HG03175 (cell line): ENCODE data around the gene MFSD2A.
"Not testable (repeated sequence)": the region's sequence is repeated elsewhere in the genome, so short reads cannot be mapped to it uniquely, and the experiment has no call there.

Source experiments
- ATAC-seq: cut with Tn5 transposase; IDR thresholded peaks from one replicate; pipeline ENCODE4 v1.9.1; 2021; ENCODE audit warnings: mild to moderate bottlenecking, moderate library complexity; ENCODE audit not compliant: unreplicated experiment

The MFSD2A gene

DNA sequence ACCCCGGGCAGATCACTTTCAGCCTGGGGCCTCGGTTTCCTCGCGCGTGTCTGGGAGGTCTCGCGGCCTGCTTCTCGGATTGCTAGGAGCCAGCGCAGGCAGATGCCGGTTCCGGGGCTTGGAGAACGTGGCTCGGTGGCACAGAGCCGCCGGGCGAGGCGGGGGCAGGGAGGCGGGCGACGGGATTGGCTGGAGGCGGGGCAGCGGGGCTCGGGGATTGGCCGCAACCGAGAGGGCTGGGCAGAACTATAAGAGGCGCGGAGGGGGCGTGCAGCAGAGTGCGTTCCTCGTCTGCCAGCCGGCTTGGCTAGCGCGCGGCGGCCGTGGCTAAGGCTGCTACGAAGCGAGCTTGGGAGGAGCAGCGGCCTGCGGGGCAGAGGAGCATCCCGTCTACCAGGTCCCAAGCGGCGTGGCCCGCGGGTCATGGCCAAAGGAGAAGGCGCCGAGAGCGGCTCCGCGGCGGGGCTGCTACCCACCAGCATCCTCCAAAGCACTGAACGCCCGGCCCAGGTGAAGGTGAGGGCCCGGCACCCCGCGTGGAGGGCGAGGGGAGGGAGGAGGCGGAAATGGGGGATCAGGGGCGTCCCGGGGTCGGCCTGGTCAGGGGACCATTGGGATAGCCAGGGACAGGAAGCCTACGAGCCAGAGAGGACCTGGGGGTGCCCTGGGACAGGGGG is at the start of gene MFSD2A:
Gene MFSD2A (plus strand): TSS at position 276 of the 677 bp plus-strand sequence. CDS start 148 bp downstream, at position 424.
- peak; percentile 81 for ATAC-seq

DNA sequence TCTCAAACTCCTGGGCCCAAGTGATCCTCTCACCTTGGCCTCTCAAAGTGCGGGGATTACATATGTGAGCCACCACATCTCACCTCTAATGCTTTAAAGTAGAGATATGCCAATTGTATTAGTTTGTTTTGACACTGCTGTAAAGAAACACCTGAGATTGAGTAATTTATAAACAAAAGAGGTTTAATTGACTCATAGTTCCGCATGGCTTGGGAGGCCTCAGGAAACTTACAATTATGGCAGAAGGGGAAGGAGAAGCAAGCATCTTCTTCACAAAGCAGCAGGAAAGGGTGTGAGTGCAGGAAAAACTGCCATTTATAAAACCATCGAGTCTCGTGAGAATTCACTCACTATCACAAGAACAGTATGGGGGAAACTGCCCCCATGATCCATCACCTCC is 49.8 kb upstream of the MFSD2A start:
- no peak for ATAC-seq

DNA sequence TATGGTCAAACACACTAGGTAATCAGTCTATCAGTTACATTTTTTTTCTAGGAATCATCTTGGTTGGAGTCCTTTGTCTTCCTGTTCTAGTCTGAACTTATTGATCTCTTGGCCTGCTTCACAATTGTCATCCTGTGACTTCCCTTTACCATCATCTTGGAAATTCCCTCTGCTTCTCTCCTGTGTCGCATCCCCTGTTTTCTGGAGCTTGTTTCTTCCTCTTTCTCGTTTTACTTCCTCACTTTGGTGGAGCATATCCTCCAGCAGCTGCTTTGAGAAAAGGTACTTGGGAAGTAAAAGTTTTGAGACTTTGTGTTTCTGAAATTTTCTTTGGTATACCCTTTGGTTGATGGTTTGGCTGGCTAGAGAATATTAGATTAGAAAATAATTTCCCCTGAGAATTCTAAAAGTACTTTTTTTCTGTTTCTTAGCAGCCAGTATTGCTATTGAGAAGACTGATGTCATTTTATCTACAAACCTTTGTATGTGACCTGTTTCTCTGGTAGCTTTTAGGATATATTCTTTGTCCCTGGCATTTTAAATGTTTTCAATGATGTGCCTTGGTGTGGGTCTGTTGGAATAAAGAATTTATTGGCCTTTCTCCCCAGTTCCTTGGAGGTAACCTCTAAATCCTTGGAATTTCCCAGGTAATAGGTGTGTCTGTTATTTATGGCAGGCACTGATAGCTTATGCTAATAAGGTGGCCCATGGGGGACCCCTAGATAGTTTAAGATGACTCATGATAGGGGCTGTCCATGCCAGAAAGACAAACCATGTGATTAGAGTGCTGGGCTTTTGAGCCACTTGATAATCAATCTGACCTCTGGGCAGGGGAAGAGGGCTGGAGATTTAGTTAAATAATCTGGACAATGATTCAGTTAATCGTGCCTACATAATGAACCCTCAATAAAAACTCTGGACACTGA is 47.2 kb upstream of the MFSD2A start:
- no peak for ATAC-seq

DNA sequence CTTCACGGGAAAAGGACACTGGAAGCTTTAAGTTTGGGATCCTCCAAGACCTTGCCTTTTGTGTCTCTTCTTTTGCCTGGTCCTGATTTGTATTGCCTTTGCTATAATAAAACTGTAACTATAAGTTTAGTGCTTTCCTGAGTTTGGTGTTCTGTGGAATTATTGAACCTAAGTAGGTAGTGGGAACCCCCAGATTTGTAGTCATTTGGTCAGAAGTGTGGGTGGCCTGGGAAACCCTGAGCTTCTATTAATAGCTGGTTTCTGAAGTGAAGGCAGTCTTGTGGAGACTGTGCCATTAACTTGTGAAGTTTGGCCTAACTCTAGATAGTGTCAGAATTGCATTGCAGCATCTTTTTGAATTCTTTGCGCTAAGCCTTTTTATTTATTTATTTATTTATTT is 46.4 kb upstream of the MFSD2A start:
- no peak for ATAC-seq

DNA sequence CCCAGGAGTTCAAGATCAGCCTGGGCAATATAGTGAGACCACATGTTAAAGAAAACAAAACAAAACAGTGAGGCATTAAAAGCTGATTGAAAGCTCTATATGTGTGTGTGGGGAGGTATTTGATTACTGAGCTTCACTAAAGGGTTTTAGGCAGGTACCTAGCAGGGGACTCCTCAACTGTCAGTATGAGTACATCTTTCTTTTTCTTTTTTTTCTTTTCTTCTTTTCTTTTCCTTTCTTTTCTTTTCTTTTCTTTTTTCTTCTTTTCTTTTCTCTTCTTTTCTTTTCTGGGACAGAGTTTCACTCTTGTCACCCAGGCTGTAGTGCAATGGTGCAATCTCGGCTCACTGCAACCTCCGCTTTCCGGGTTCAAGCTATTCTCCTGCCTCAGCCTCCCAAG is 44.7 kb upstream of the MFSD2A start:
- ATAC-seq = no peak

DNA sequence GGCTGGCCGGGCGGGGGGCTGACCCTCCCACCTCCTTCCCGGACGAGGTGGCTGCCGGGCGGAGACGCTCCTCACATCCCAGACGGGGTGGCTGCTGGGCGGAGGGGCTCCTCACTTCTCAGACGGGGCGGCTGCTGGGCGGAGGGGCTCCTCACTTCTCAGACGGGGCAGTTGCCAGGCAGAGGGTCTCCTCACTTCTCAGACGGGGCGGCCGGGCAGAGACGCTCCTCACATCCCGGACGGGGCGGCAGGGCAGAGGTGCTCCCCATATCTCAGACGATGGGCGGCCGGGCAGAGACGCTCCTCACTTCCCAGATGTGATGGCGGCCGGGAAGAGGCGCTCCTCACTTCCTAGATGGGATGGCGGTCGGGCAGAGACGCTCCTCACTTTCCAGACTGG is 41.8 kb upstream of the MFSD2A start:
- not testable (repeated sequence) for ATAC-seq

DNA sequence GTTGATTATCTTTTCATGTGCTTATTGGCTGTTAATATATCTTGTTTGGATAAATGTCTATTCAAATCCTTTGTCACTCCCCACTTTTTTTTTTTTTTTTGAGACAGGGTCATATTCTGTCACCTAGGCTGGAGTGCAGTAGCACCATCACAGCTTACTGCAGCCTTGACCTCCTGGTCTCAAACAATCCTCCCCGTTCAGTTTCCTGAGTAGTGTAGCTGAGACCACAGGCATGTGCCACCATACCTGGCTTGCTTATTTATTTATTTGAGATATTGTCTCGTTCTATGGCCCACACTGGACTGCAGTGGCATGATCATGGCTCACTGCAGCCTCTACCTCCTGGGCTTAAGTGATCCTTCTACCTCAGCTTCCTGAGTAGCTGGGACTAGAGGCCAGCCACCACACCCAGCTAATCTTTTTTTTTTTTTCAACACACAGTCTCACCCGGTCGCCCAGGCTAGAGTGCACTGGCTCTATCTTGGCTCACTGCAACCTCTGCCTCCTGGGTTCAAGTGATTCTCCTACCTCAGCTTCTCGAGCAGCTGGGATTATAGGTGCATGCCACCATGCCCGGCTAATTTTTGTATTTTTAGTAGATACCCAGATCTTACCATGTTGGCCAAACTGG is 39.3 kb upstream of the MFSD2A start:
- no peak for ATAC-seq

DNA sequence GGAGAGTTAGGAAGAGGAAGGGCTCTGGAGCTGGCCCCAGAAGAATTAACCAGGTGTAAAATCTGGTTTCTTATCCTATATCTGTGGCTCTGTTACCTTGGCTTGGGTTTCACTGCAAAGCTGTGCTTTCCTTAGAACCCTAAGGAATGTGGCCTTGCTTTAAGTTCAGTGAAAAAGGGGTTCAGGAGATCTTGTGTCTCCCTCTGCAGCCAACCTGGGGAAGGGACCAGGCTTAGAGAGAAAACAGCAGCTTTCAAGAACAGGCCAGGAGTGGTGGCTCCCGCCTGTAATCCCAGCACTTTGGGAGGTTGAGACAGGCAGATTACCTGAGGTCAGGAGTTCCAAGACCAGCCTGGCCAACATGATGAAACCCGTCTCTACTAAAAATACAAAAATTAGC is 37.1 kb upstream of the MFSD2A start:
- no peak for ATAC-seq

DNA sequence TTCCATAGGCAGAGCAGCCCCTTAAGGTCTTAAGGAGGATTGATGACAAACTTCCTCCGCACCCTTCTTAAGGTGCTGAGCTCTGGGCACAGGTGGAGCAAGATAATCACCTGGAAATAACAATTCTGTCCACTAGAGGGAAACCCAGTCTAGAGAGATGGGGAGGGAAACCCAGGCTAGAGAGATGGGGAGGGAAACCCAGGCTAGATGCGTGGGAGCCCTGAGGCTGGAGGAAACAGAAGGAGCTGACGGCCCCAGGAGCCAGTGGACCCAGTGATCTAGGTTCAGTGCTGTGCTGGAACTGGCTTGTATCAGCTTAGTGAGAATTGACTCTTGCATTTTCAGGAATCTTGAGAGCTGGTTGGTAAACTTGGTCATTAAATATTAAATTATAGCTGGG is 35.4 kb upstream of the MFSD2A start:
- peak; percentile 46 for ATAC-seq

DNA sequence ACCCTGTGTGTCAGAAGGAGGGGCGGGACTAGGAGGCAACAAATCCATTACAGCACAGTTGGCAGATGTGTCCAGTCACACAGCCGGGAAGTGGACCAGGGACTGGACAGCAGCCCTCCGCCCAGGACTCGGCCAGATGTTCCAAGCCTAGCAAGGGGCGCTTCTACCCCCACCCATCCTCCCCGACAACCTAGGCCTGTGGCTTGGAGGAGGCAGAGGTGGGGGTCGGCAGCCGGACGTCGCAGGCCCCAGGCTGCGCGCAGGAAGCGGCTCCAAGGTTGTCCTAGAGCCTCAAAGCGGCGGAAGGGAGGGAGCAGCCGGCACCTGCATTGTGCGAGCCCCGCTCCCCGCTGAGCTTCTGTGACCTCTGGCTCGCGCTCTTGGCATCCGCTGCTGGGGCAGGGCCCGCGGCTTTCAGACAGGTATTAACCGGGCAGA is 32.7 kb upstream of the MFSD2A start:
- ATAC-seq = no peak

DNA sequence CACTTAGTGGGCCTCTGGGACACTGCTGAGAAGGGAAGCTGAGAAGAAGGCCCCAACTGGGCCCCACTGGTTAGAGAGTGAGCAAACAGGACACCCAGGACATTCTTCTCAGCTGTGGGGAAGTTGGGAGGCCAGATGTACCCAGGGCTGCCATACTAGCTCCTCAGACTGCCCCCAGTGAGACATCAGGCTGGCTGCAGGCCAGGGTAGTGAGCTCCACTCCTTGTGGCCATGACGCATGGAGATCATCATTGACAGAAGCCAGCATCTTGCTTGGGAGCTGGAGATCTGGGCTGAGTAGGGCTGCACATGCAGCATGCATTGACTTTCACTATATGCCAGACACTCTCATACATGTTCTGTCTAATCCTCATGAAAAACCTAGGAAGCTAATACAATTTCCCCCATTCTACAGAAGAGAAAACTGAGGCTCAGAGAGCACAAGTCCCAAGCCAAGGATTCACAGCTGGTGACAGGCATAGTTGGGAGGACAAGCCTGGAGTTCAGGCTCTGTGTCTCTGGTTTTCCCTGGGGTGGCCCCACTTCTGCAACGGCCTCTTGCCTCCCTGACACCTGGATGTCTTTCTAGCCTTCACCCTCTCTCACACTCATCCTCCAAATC is 29.1 kb upstream of the MFSD2A start:
- ATAC-seq = no peak

DNA sequence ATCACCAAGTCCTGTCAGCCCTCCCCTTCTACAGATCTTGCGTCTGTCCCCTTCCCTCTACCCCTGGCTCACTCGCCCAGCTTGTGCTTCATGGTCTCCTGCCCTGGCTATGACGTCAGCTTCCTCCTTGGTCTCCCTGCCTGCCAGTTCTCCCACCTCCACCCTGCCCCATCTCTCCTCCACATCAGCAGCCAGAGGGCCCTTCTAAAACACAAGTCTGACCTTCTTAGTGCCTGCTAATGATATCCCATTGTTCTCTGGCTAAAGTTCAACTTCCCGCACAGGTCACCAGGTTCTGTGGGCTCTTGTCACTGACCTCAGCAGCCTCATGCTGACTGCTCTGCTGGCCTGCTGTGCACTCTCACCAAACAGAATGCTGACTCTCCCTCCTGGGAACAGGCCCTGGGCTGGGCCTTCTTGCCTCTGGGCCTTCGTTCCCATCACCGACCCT is 28.6 kb upstream of the MFSD2A start:
- no peak for ATAC-seq

DNA sequence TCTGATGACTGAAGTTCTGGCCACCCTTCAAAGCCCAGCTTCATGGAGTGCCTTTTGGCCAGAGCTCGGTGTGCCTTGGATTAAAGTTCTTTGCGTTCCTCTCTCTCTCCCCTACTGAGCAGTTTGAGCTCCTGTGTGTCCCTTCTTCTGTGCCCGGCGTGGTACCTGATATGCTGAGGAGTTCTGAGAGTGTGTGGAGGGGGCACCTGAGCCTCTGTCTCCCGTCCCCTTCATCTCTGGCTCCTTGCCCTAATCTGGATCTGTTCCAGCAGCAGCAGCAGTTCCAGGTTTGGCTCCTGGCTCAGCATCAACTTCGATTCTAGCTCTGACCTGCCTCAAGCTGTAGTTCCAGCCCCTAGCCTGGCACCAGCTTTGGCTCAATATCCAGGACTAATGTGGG is 28.1 kb upstream of the MFSD2A start:
- ATAC-seq = no peak

DNA sequence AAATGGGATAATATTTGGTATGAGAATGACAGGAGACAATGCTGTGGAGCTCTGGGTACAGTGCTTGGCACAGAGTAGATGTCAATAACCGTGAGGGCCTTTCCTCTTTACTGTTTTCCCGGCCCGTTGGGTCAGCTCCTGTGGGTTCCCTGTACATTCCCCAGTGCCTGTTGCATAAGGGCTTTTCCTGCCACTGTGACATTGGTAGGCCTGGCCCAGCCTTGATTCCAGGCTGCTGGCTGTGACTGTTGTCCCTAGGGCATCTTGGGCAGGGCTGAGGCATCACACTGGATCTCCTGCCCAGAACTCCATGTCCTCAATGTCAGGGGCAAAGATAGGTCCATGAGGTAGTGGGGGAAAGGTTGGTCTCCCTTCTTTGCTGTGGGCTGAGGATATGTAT is 27.4 kb upstream of the MFSD2A start:
- ATAC-seq = no peak

DNA sequence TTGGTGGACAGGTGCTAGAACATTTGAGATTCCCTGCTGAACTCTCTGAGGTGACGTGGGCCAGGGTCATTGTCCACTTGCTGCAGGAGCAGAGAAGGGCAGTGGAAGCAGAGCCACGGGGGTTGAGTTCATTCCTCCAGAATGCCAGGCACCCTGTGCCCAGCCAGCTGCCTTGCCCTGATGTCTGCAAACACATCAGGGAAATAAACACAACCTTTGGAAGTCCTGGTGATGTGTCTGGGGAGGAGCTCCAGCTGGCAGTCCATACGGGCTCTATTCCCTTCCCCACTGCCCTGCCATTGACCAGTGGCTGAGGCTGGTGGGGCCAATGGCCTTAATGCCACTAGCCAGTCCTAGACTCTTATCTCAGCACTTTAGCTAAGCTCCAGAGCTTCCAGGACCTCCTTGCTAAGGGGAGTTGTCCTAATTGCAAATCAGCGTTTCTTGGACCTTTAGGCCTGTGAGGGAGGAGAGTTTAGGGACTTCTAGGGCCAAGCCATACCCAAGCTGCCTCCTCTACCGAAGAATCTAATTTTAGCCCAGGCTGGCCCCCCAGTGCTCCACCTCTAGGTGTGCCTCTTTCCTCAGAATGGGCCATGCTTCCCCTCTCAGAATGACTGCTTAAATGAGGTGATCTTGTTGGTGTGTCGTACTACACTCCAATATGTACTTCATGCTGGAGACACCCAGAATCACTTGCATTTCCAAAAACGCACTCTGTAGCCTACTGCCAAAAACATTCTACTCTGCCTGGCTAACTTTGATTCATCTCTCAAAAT is 25.9 kb upstream of the MFSD2A start:
- no peak for ATAC-seq

DNA sequence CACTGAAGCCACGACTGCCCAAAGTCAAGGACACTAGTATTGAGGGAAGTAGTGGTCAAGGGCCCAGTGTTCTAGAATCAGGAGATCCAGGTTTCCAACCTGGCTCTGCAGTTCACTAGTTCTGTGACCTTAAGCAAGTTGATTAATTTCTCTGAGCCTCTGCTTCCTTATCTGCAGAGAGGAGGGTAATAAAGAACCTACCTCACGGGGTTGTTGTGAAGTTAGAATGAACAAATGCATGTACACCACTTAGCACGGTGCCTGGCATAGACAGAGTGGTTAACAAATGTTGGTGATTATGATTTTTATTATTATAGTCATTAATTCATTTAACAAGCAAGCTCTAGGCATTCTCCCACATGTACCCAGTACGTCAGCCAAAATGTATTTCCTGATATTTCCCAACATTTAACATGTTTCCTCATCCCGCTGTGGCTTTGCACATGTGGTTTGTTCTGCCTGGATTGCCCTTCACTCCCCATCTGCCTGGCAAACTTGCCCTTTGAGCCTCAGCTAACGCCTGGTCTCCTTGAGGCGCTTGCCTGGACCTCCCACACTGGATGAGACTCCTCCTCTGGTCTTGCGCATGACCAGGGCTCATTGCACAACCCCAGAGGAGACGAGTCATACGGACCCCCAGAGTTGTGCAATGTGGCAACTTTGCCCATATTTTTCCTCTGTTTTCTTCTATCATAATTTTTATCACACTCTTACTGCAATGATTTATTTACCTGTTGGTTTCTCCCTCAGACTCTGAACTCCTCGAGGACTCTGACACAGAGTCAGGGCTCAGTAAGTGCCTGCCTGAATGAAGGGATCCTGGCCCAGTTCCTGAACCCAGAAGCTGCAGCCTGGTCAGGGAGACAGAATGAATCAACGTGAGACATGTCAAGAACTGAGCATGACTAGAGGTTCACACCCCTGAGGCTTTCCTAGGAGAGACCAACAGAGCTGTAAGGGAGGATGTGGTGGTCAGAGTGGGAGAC is 20.7 kb upstream of the MFSD2A start:
- ATAC-seq = no peak

DNA sequence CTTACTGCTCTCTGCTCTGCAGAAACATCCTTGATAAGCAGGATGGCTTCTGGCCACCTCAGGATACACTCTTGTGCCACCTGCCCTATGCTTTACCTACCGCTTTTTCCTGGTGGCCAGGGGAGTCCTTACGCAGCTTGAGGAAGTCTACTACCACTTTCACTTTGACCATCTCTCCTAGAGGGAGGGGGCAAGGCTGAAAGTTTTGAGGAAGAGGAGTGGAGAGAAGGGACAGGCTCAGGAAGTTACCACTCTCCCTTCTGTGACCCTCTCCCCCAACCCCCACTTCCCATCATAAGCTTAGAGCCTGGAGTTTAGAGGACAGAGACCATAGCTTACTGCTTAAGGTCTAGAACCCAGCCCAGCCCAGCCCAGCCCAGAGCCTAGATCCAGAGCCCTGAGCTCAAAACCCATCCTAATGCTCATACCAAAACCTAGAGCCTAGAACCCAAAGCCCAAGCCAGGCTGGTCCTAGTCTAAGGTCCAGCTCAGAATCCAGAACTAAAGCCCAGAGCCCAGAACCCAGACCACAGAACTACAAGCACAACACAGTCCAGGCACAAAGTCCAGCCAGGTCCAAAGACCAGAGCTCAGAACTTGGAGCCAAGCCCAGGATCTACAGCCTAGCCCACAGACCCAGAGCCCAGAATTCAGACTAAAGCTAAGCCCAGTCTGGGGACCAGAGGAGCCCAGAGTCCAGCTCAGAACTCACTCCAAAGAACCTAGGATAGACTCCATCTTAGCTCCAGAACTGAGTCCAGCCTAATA is 18.0 kb upstream of the MFSD2A start:
- no peak for ATAC-seq

DNA sequence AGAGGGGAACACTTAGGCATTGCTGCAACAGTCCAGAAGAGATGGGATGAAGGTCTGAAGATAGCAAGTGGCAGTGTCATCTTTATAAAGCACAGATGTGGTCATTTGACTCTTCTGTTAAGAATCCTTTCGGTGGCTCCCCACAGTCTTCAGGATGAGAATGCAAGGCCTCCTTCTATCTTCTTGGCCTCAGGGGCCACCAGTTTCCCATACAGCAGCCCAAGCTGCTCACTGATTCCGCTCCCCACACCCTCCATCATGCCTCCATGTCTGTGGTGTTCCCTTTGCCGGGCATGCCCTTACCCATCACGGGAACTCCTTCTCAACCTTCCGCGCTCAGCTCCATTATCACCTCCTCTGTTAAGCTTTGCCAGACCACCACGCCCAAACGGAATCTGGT is 16.1 kb upstream of the MFSD2A start:
- no peak for ATAC-seq
